Mesothelial cell of epicardium (in vitro differentiated cells): ENCODE data around the gene GPR132. TPM values are rescaled to one million over a fixed set of nuclear protein-coding genes. Genes with fewer than 3 reads are reported as not detected.

Experiments used
- DNase-seq, 2 experiments: peaks; one replicate each; pipeline ENCODE4 v3.0.0; 2021; ENCODE audit warnings: low spot score in 2 of 2; ENCODE audit not compliant: unreplicated experiment in 2 of 2
- H3K27ac Mint-ChIP-seq: 2 replicates; pipeline ENCODE4 v1.8.0; 2021; ENCODE audit warnings: mixed read lengths
- H3K27me3 Mint-ChIP-seq: 2 replicates; pipeline ENCODE4 v1.8.0; 2021; ENCODE audit warnings: low read depth, mixed read lengths
- H3K36me3 Mint-ChIP-seq: 2 replicates; pipeline ENCODE4 v1.8.0; 2021; ENCODE audit warnings: mixed read lengths
- H3K4me1 Mint-ChIP-seq: 2 replicates; pipeline ENCODE4 v1.8.0; 2021; ENCODE audit warnings: mixed read lengths
- H3K4me3 Mint-ChIP-seq: 2 replicates; pipeline ENCODE4 v1.8.0; 2021; ENCODE audit warnings: mild to moderate bottlenecking, moderate library complexity, mixed read lengths
- H3K9me3 Mint-ChIP-seq: 2 replicates; pipeline ENCODE4 v1.8.0; 2021; ENCODE audit warnings: mixed read lengths
- total RNA-seq: library from RNA; stranded (reverse); gene quantifications from 3 replicates; pipeline ENCODE4 v1.2.1, GENCODE V29; 2021
- TF ChIP-seq, protein P1 (sequence below): fragments of 200-600 bp; sonication (generic); IDR thresholded peaks from one replicate; pipeline ENCODE4 v1.5.0; 2021; ENCODE audit warnings: antibody characterized with exemption; ENCODE audit not compliant: unreplicated experiment

GPR132 gene
- total RNA-seq, 1 donor from 2014 or later = 1.6 TPM

DNA sequence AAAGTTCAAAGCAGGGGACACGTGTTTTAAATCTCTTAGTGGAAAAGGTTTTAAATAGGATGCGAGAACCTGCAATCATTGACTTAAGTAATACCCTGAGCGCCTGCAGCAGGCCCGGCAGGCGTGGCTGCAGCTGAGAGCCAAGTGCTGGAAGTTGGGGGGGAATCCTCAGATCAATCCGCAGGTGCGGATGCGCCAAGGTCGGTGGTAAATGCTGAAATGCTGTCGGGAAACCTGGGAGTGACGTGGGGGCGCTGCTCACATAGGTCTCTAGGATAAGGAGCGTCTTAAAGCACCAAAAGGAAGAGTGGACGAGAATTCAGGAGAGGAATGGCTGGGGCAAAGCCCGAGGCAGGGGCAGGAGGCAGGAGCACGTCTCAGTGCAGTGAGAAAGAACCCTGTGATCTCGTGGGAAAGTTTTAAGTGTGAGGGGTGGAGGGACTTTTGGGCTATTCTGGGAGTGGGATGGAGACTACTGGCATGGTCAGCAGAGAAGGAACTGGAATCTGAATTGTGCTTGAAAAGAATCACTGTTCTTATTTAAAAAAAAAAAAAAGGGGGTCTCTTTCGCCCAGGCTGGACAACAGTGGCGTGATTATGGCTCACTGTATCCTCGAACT, 43.5 kb downstream of the GPR132 start:
- Mint-ChIP-seq H3K4me3 (peak overlapping the region; percentile 82), H3K9me3 (no peaks in the 10 kb centered on the region), H3K27ac (peak overlapping the region; percentile 98), H3K4me1 (peaks cover 40% of the 10 kb centered on the region), H3K27me3 (peaks cover 2% of the 10 kb centered on the region), H3K36me3 (no peaks in the 10 kb centered on the region)
- TF ChIP-seq, protein P1, sequence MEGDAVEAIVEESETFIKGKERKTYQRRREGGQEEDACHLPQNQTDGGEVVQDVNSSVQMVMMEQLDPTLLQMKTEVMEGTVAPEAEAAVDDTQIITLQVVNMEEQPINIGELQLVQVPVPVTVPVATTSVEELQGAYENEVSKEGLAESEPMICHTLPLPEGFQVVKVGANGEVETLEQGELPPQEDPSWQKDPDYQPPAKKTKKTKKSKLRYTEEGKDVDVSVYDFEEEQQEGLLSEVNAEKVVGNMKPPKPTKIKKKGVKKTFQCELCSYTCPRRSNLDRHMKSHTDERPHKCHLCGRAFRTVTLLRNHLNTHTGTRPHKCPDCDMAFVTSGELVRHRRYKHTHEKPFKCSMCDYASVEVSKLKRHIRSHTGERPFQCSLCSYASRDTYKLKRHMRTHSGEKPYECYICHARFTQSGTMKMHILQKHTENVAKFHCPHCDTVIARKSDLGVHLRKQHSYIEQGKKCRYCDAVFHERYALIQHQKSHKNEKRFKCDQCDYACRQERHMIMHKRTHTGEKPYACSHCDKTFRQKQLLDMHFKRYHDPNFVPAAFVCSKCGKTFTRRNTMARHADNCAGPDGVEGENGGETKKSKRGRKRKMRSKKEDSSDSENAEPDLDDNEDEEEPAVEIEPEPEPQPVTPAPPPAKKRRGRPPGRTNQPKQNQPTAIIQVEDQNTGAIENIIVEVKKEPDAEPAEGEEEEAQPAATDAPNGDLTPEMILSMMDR = no peak
- peak in 1 of 2 experiments; percentile 70 for DNase-seq

DNA sequence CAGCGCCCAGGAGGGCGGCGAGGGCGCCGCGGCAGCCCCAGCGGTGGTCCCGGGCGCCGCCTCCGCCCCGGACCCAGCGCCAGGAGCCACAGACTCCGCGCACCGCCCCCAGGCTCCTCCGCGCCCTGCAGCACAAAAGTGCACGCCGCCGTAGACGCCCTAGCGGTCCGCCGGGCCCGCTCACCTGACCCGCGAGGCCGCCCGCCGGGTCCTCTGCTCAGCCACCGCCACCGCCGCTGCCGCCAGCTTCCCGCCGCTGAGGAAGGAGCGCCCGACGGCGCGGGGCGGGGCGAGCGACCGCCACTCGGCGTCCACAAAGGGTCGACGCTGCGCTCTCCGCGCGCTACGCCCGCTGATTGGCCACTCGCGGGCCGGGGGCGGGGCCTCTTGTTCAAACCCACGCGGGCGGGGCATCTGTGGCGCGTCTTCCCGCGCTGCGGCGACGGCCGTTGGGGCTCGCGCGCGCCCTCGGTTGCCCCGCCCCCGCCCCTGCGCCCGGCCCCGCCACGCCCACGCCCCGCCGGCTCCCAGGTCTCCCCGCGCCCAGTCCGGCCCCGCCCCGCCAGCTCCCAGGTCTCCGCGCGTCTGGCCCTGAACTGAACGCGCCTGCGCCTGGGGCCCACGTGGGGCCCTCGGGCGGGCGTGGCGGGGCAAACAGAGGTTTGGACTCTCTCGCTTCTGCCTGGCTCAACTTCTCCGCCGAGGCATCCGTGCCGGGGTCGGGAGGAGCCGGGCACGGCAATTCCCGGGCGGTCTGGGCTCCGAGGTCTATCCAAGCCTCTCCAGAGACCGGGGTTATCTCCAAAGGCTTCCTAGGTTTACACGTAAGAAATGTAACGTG, 44.2 kb downstream of the GPR132 start, which contains the start of gene CDCA4:
TSS of gene CDCA4 (minus strand) at position 269 of the 841 bp plus-strand sequence. CDS start 9,154 bp downstream, outside the sequence.
- TF ChIP-seq, protein P1 = no peak
- Mint-ChIP-seq H3K9me3 (no peaks in the 10 kb centered on the region), H3K36me3 (no peaks in the 10 kb centered on the region), H3K27me3 (peaks cover under 1% of the 10 kb centered on the region), H3K27ac (peak within 1 kb of the TSS; percentile 98), H3K4me1 (peaks cover 47% of the 10 kb centered on the region), H3K4me3 (peak within 1 kb of the TSS; percentile 88)
- DNase-seq = peak; percentile 98

DNA sequence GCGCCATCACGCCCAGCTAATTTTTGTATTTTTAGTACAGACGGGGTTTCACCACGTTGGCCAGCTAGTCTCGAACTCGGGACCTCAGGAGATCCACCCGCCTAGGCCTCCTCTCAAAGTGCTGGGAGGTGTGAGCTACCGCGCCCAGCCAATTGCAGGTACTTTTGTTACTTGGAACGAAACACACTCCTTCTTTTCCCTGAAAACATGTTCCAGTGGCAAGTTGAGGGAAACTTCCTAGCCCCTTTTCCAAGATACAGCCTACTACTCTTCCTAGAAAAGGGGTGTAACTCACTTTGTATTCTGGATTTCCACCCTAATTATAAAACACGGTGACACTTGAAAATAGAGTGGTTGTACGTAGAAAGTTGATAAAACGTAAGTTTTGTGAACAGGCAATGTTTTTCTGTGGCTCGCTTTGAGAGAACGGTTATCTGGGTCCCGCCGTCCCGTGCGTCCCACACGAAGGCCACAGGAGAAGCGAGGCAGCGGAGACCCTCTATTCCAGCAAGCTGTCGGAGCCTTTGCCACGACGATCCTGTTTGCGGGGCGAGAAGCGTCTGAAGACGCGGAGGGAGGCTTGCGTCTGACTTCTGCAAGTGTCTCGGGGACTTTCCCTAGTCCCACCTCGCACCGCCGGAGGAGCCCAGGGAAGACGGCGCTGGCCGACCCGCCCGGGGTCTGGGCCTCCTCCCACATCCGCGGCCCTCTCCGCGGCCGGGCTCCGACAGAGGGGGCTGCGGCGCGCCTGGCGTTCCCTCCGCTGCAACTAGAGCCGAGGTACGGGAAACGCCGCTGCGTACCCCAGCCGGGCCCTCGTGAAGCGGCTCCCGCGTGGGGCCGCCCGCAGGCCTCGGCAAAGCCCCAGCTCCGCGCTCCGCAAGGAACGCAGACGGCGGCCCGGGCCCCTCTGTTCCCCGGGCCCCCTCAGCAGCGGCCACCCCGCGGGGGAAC, 45.1 kb downstream of the GPR132 start:
- Mint-ChIP-seq H3K27ac (peak overlapping the region; percentile 95), H3K36me3 (no peaks in the 10 kb centered on the region), H3K4me3 (peak overlapping the region; percentile 88), H3K27me3 (no peaks in the 10 kb centered on the region), H3K4me1 (peaks cover 54% of the 10 kb centered on the region), H3K9me3 (no peaks in the 10 kb centered on the region)
- TF ChIP-seq, protein P1 = no peak
- peak; percentile 47 to 72 for DNase-seq

DNA sequence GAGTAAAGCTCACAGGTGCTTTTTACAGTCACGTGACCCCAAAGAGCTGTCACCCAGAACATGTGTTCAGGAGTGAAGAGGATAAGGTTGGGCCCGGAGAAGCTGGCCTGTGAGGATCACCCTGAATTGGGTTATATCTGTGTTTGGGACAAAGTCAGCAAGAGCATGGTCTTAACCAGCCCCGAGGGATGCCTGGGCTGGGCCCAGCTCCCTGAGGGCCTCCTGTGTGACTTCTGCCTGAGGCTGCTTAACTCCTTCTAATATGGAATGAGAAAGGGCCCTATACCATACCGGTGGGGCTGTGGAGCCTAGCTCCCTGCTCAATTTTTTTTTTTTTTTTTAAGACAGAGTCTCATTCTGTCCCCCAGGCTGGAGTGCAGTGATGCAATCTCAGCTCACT, 46.8 kb downstream of the GPR132 start:
- TF ChIP-seq, protein P1 = no peak
- peak overlapping the region; percentile 95 for H3K27ac Mint-ChIP-seq
- no peak for DNase-seq
- no peaks in the 10 kb centered on the region for H3K27me3 Mint-ChIP-seq
- H3K36me3 Mint-ChIP-seq = no peaks in the 10 kb centered on the region
- no peaks in the 10 kb centered on the region for H3K9me3 Mint-ChIP-seq
- H3K4me1 Mint-ChIP-seq = peaks cover 68% of the 10 kb centered on the region
- H3K4me3 Mint-ChIP-seq = peak overlapping the region; percentile 88

DNA sequence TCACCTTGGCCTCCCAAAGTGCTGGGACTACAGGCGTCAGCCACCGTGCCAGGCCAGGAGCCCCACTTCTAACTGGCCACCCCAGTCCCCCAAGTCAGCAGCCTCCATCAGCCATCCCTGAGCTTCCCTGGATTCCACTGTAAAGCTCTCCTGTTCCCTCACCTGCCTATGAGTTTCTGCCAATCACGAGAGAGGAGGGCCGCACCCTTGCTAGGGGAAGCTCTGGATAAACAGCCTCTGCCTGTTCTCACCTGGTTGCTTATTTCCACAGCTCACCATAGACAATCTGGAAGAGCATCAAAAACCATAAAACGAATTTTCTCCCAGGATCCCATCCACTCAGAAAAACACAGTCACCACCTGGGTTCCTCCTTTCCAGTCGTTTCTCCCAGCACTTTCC, 49.3 kb downstream of the GPR132 start:
- TF ChIP-seq, protein P1 = no peak
- peaks cover 72% of the 10 kb centered on the region for H3K4me1 Mint-ChIP-seq
- no peak overlapping the region for H3K4me3 Mint-ChIP-seq
- DNase-seq = no peak
- H3K9me3 Mint-ChIP-seq = no peaks in the 10 kb centered on the region
- no peaks in the 10 kb centered on the region for H3K27me3 Mint-ChIP-seq
- H3K36me3 Mint-ChIP-seq = no peaks in the 10 kb centered on the region
- peak overlapping the region; percentile 95 for H3K27ac Mint-ChIP-seq
